ENCODE measurements around the gene LRPAP1.

DNA sequence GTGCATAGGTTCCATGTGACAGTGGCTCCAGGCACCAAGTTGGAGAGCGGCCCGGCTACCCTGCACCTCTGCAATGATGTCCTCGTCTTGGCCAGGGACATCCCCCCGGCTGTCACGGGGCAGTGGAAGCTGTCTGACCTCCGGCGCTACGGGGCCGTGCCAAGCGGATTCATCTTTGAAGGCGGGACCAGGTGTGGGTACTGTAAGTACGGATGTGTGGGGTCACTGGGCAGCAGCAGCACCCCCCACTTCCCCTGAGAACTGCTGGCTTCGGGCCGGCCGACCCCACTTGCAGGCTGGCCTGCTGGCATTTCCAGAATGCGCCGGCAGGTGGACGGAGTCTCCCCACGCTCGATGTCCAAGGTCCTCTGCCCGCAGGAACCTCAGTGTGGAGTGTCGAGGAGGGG, 55.9 kb downstream of the LRPAP1 start:
- TF ChIP-seq CTCF (optimal IDR thresholded peaks at IDR 0.05 in 1 of 3, IDR thresholded peaks at IDR 0.05 in 1 of 3, conservative IDR thresholded peaks at IDR 0.05 in 1 of 3; ENCODE audit: extremely low read depth in 1 of 3, insufficient read depth in 2 of 3, low read length in 3 of 3) (no peak), EZH2 (IDR thresholded peaks at IDR 0.05; ENCODE audit: low read length) (no peak)

Data from keratinocyte (primary cell).